ENCODE results near the gene LRP11. TPM values are rescaled to one million over a fixed set of nuclear protein-coding genes. Genes with fewer than 3 reads are reported as not detected.

The LRP11 gene
- polyA plus RNA-seq, 1 donor from 2014 or later, result 1.7 TPM

- no peaks in the 10 kb centered on the region for H3K9me3 Mint-ChIP-seq
- peaks cover 0 to 2% (median 2%) of the 10 kb centered on the region in 3 donors for H3K4me1 Mint-ChIP-seq
- H3K36me3 Mint-ChIP-seq, result peaks cover 2% of the 10 kb centered on the region
- H3K27me3 Mint-ChIP-seq, result no peaks in the 10 kb centered on the region
- H3K27ac Mint-ChIP-seq, result no peak overlapping the region
- H3K4me3 Mint-ChIP-seq, result no peak overlapping the region
Measured at GRCh38 chr6:149833651-149834050, 30.5 kb downstream of the LRP11 start.

DNA sequence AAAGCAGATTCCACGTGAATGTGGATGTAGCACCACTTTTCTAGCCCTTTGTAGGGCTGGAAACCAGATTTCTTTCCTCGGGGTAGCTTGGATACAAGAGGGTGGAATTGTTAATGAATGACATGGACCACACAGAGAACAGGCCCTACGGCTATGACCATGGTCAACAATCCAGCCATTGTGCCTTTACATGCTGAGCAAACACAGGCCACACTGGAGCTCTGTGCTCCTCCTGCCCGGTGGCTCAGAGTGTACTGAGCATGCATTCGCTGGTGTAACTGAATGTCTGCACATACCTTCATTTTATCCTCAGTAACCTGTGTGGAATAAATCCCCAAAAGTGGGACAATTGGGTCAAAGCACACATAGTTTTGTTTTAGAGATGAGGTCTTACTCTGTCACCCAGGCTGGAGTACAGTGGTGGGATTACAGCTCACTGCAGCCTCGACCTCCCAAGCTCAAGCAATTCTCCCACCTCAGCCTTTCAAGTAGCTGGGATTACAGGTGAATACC, 32.8 kb downstream of the LRP11 start:
- no peaks in the 10 kb centered on the region for H3K9me3 Mint-ChIP-seq
- H3K4me3 Mint-ChIP-seq, result no peak overlapping the region
- H3K4me1 Mint-ChIP-seq, result peaks cover 0 to 2% (median 2%) of the 10 kb centered on the region in 3 donors
- peaks cover 2% of the 10 kb centered on the region for H3K36me3 Mint-ChIP-seq
- H3K27ac Mint-ChIP-seq, result no peak overlapping the region
- H3K27me3 Mint-ChIP-seq, result peaks cover 2% of the 10 kb centered on the region

- Mint-ChIP-seq H3K27me3 (peaks cover 2% of the 10 kb centered on the region), H3K27ac (no peak overlapping the region), H3K36me3 (peaks cover 2% of the 10 kb centered on the region), H3K4me1 (peaks cover 0 to 2% (median 2%) of the 10 kb centered on the region in 3 donors), H3K9me3 (no peaks in the 10 kb centered on the region), H3K4me3 (no peak overlapping the region)
Measured at GRCh38 chr6:149830731-149831307, 33.3 kb downstream of the LRP11 start.

GRCh38 chr6:149825292-149825691, 38.9 kb downstream of the LRP11 start:
- Mint-ChIP-seq H3K9me3 (no peaks in the 10 kb centered on the region), H3K27me3 (peaks cover 4% of the 10 kb centered on the region), H3K27ac (no peak overlapping the region), H3K4me3 (no peak overlapping the region), H3K36me3 (no peaks in the 10 kb centered on the region), H3K4me1 (no peaks in the 10 kb centered on the region)

DNA sequence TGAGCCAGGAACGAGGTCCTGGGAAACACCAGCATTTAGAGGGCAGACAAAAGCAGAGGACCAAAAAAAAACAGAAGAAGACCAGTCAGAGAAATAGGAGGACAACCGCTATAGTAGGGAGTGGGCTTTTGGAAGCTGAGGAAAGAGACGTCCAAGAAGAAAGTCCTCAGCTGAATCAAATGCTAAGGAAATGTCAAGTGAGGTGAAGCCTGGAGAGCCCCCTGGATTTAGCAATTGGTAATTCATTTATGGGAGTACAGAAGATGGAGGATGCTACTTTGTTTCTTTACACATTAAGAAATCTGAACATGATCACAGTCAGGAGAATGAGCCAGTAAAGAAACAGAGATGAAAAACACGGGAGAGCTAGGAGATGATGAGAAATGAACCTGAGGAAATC, 41.1 kb downstream of the LRP11 start:
- Mint-ChIP-seq H3K4me1 (no peaks in the 10 kb centered on the region), H3K36me3 (no peaks in the 10 kb centered on the region), H3K4me3 (no peak overlapping the region), H3K27me3 (peaks cover 4% of the 10 kb centered on the region), H3K27ac (no peak overlapping the region), H3K9me3 (no peaks in the 10 kb centered on the region)

GRCh38 chr6:149821492-149821891, 42.7 kb downstream of the LRP11 start:
- Mint-ChIP-seq H3K4me3 (no peak overlapping the region), H3K9me3 (no peaks in the 10 kb centered on the region), H3K27ac (no peak overlapping the region), H3K27me3 (peaks cover 2% of the 10 kb centered on the region), H3K4me1 (no peaks in the 10 kb centered on the region), H3K36me3 (no peaks in the 10 kb centered on the region)

- Mint-ChIP-seq H3K27ac (no peak overlapping the region), H3K9me3 (no peaks in the 10 kb centered on the region), H3K36me3 (peaks cover 1% of the 10 kb centered on the region), H3K4me3 (no peak overlapping the region), H3K27me3 (peaks cover 2% of the 10 kb centered on the region), H3K4me1 (peaks cover 0 to 3% (median 3%) of the 10 kb centered on the region in 3 donors)
Measured at GRCh38 chr6:149820506-149820905, 43.7 kb downstream of the LRP11 start.

DNA sequence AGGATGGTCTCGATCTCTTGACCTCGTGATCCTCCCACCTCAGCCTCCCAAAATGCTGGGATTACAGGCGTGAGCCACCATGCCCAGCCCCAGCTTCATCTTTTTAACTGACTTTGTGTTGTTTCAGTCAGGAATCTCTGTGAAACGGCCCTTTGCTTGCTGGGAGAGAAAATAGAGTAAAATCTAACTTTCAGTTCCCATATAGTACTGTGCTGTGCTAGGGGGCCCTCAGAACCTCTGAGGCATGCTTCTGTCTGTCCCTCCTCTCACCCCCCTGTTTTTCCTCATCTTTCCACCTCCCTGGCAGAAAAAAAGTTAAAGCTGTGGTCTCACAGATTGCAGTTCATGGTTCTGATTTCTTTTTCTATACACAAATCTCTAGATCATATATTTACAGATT, 48.4 kb downstream of the LRP11 start:
- Mint-ChIP-seq H3K4me1 (peaks cover 0 to 3% (median 3%) of the 10 kb centered on the region in 3 donors), H3K36me3 (peaks cover 14% of the 10 kb centered on the region), H3K4me3 (no peak overlapping the region), H3K27me3 (no peaks in the 10 kb centered on the region), H3K9me3 (no peaks in the 10 kb centered on the region), H3K27ac (no peak overlapping the region)

GRCh38 chr6:149813351-149813750, 50.8 kb downstream of the LRP11 start:
- H3K9me3 Mint-ChIP-seq, result no peaks in the 10 kb centered on the region
- H3K4me1 Mint-ChIP-seq, result peaks cover 0 to 3% (median 3%) of the 10 kb centered on the region in 3 donors
- H3K4me3 Mint-ChIP-seq, result no peak overlapping the region
- no peaks in the 10 kb centered on the region for H3K27me3 Mint-ChIP-seq
- H3K27ac Mint-ChIP-seq, result no peak overlapping the region
- H3K36me3 Mint-ChIP-seq, result peaks cover 14% of the 10 kb centered on the region

- no peaks in the 10 kb centered on the region for H3K9me3 Mint-ChIP-seq
- H3K4me1 Mint-ChIP-seq, result peaks cover 0 to 2% (median 0%) of the 10 kb centered on the region in 3 donors
- H3K27ac Mint-ChIP-seq, result peak overlapping the region in 1 of 3 donors; percentile 13
- no peaks in the 10 kb centered on the region for H3K27me3 Mint-ChIP-seq
- no peak overlapping the region for H3K4me3 Mint-ChIP-seq
- H3K36me3 Mint-ChIP-seq, result peaks cover 12% of the 10 kb centered on the region
Measured at GRCh38 chr6:149809798-149810197, 54.4 kb downstream of the LRP11 start.

- Mint-ChIP-seq H3K4me3 (no peak overlapping the region), H3K27ac (no peak overlapping the region), H3K4me1 (peaks cover 0 to 2% (median 0%) of the 10 kb centered on the region in 3 donors), H3K27me3 (no peaks in the 10 kb centered on the region), H3K36me3 (peaks cover under 1% of the 10 kb centered on the region), H3K9me3 (no peaks in the 10 kb centered on the region)
Measured at GRCh38 chr6:149806127-149806526, 58.0 kb downstream of the LRP11 start.

GRCh38 chr6:149783551-149783950, 80.6 kb downstream of the LRP11 start:
- H3K27me3 Mint-ChIP-seq, result no peaks in the 10 kb centered on the region
- H3K36me3 Mint-ChIP-seq, result peaks cover 1% of the 10 kb centered on the region
- H3K9me3 Mint-ChIP-seq, result no peaks in the 10 kb centered on the region
- H3K4me3 Mint-ChIP-seq, result no peak overlapping the region
- H3K27ac Mint-ChIP-seq, result no peak overlapping the region
- no peaks in the 10 kb centered on the region for H3K4me1 Mint-ChIP-seq

GRCh38 chr6:149782337-149782736, 81.8 kb downstream of the LRP11 start:
- H3K27me3 Mint-ChIP-seq, result no peaks in the 10 kb centered on the region
- H3K4me3 Mint-ChIP-seq, result no peak overlapping the region
- peaks cover 1% of the 10 kb centered on the region for H3K36me3 Mint-ChIP-seq
- no peaks in the 10 kb centered on the region for H3K9me3 Mint-ChIP-seq
- H3K27ac Mint-ChIP-seq, result no peak overlapping the region
- no peaks in the 10 kb centered on the region for H3K4me1 Mint-ChIP-seq

GRCh38 chr6:149781715-149782114, 82.4 kb downstream of the LRP11 start:
- Mint-ChIP-seq H3K4me3 (no peak overlapping the region), H3K36me3 (peaks cover 1% of the 10 kb centered on the region), H3K27ac (no peak overlapping the region), H3K4me1 (no peaks in the 10 kb centered on the region), H3K9me3 (no peaks in the 10 kb centered on the region), H3K27me3 (no peaks in the 10 kb centered on the region)

DNA sequence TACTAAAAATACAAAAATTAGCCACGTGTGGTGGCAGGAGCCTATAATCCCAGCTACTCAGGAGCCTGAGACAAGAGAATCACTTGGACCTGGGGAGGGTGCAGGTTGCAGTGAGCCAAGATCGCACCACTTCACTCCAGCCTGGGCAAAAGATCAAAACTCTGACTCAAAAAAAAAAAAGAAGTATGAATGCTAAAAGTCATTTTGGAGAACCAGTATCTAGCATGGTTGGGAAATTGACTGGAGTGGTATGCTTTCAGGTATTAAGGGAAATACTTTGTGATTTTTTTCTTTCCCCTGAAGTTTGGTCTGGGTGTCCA, 84.6 kb downstream of the LRP11 start:
- no peak overlapping the region for H3K27ac Mint-ChIP-seq
- H3K4me3 Mint-ChIP-seq, result no peak overlapping the region
- no peaks in the 10 kb centered on the region for H3K4me1 Mint-ChIP-seq
- H3K27me3 Mint-ChIP-seq, result no peaks in the 10 kb centered on the region
- H3K36me3 Mint-ChIP-seq, result peaks cover 1% of the 10 kb centered on the region
- H3K9me3 Mint-ChIP-seq, result no peaks in the 10 kb centered on the region

GRCh38 chr6:149777624-149778023, 86.5 kb downstream of the LRP11 start:
- no peak overlapping the region for H3K4me3 Mint-ChIP-seq
- peaks cover 1% of the 10 kb centered on the region for H3K36me3 Mint-ChIP-seq
- H3K27ac Mint-ChIP-seq, result no peak overlapping the region
- no peaks in the 10 kb centered on the region for H3K9me3 Mint-ChIP-seq
- H3K27me3 Mint-ChIP-seq, result no peaks in the 10 kb centered on the region
- H3K4me1 Mint-ChIP-seq, result no peaks in the 10 kb centered on the region
